Erythroblast (primary cell): Measurements from ENCODE around the gene AKT3.
"Not testable (repeated sequence)": the region's sequence is repeated elsewhere in the genome, so short reads cannot be mapped to it uniquely, and the experiment has no call there.

Experiments
- DNase-seq, 2 experiments: peaks; one replicate each; lab custom pipeline; 2025; lab: John Stamatoyannopoulos, UW
- GATA1 ChIP-seq: IDR thresholded peaks from 2 replicates; pipeline ENCODE4 v1.6.1; 2011; ENCODE audit warnings: low read depth, mild to moderate bottlenecking, control low read depth, low read length, moderate library complexity
- POLR2A ChIP-seq: IDR thresholded peaks from 2 replicates; pipeline ENCODE4 v1.6.1; 2011; ENCODE audit warnings: mild to moderate bottlenecking, low read length

Gene AKT3

DNA sequence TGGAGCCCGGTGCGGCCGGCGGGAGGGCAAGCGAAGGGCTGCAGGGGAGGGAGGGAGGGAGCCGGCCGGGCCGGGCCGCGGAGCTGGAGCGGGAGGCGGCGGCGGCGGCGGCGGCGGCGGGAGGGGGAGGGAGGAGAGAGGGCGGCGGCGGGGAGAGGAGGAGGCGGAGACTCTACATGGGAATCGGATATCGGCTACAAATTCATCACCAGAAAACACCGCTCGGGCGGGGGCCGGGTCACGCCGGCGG is at the start of gene AKT3:
Gene AKT3 (minus strand): TSS at position 42 of the 250 bp plus-strand sequence. CDS start 7,073 bp downstream, outside the sequence.
- TF ChIP-seq GATA1 (no peak), POLR2A (no peak)
- DNase-seq: peak; percentile 68 to 81

GRCh38 chr1:243898278-243898677 is 48.2 kb upstream of the AKT3 start:
- DNase-seq: no peak
- no peak for TF ChIP-seq GATA1
- no peak for TF ChIP-seq POLR2A

GRCh38 chr1:243896313-243896712 is 46.3 kb upstream of the AKT3 start:
- no peak for TF ChIP-seq GATA1
- TF ChIP-seq POLR2A: no peak
- DNase-seq: no peak

GRCh38 chr1:243892456-243892855 is 42.4 kb upstream of the AKT3 start:
- TF ChIP-seq POLR2A: no peak
- TF ChIP-seq GATA1: no peak
- no peak for DNase-seq

DNA sequence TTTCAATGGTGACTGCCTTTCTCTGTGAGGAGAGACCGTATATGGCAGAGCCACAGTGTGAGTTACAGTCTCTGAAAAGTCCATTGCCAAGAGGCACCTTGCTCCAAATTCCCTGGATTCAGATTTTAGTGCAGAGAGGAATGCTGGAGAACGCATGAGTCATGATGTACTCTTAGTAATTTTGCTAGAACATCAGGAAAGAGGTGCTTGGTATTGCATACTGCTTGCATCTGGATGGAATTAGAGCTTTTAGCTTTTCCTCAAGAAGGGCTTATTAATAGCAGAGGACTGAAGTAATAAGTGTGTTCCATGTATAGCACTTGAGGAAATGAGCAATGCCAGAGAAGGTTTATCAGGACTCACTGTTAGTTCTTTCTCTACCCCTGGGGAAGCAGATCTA is 40.5 kb upstream of the AKT3 start:
- no peak for DNase-seq
- TF ChIP-seq POLR2A (no peak), GATA1 (no peak)

GRCh38 chr1:243885806-243886205 is 35.8 kb upstream of the AKT3 start:
- TF ChIP-seq POLR2A: no peak
- TF ChIP-seq GATA1: no peak
- DNase-seq: no peak

DNA sequence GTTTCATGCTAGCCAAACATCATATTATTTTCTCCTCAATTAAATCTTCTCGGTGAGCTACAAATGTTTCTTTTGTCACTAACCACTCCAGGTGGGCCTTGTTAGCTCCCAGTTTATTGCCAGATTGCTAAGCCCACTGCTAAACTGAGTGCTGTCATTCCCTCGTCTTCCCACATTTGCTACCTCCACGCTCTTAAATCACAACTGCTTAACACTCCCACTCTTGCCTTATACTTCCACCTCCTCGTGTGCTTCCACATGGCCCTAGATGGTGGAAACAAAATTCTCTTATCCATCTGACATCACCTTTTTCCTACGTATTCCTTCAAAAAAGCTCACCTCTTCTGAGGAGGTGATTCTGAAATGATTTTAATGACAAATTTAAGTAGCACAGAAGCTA is 34.6 kb upstream of the AKT3 start:
- DNase-seq: no peak
- TF ChIP-seq POLR2A (no peak), GATA1 (no peak)

DNA sequence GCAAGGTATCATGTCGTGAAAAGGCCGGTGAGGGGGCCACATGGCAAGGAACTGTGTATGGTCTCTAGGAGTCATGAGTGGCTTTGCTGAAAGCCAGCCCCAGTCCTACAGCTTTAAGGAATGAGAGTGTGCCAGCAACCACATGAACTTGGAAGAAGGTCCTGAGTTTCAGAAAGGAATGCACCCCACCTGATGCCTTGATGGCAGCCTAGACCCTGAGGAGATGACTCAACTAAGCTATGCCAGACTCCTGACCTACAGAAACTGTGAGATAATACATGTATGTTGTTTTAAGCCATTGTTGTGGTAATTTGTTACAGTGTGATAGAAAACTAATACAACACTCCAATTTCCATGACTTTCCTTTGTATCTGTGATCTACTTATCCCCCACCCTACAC is 33.5 kb upstream of the AKT3 start:
- DNase-seq: no peak
- TF ChIP-seq POLR2A: no peak
- TF ChIP-seq GATA1: no peak

DNA sequence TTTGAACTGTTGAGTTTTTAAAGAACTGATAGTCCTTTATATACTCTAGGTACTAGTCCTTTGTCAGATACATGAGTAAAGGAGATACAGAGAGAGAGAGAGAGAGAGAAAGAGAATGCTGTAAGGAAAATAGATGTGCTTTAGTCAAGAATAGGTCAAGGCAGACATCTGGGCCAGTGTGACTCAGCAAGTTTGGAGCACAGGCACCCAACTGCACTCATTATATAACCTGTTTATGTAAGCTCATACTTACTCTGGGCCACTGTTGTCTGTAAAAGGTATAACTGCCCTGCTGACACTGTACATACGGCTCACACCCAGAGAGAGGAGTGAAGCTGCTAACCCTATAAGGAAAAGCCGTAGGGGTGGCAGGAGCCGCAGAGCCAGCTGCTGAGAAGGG is 32.2 kb upstream of the AKT3 start:
- DNase-seq: peak; percentile 5 to 8
- no peak for TF ChIP-seq POLR2A
- no peak for TF ChIP-seq GATA1

- DNase-seq: not testable (repeated sequence)
Observed at GRCh38 chr1:243877058-243877457, 27.0 kb upstream of the AKT3 start.

DNA sequence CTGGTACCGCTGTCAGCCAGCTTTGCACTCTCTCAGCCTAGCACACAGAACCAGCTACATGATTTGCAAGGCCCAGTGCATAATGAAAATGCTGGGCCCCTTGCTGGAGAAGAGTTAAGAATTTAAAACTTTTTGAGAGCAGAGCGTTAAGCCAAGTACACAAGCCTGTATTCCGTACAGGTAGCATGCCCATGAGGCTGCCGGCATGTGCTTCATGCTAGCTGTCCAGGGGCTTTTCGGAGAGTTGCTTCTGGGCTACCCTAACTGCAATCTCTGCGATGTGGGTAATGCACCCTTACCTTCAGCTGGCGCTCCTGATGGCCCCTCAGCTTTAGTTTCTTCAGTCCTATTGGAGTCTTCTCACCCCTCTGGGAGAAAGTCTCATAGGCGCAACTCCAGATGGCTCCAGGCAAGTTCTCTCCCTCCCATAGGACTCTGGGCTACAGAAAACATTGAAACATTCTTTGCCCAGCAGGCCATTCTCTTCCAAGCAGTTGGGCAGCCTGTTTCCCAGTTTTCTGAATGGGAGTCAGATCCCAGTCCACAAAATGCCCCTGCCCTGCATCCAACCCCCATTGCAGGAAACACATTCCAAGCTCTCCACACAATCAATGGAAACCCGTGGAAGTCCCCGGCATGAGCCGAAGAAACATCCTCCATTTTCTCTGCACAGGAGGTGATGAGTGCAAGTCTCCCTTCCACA is 5.7 kb upstream of the AKT3 start:
- DNase-seq: no peak
- TF ChIP-seq GATA1 (no peak), POLR2A (no peak)

- no peak for DNase-seq
- TF ChIP-seq POLR2A (no peak), GATA1 (no peak)
Observed at GRCh38 chr1:243851765-243852164, 1.7 kb upstream of the AKT3 start.

GRCh38 chr1:243851257-243851756 is 1.3 kb upstream of the AKT3 start:
- TF ChIP-seq GATA1: no peak
- TF ChIP-seq POLR2A: no peak
- no peak for DNase-seq

GRCh38 chr1:243850452-243851256 is 611 bp upstream of the AKT3 start:
- TF ChIP-seq GATA1: no peak
- TF ChIP-seq POLR2A: no peak
- peak; percentile 64 to 81 for DNase-seq

GRCh38 chr1:243849421-243850201 is 432 bp downstream of the AKT3 start:
- peak in 1 of 2 experiments; percentile 33 for DNase-seq
- no peak for TF ChIP-seq POLR2A
- no peak for TF ChIP-seq GATA1
